Occipital lobe (tissue), 2 donors: ENCODE measurements around the gene FERD3L. TPM values are rescaled to one million over a fixed set of nuclear protein-coding genes. Genes with fewer than 3 reads are reported as not detected.
"Not testable (repeated sequence)": the region's sequence is repeated elsewhere in the genome, so short reads cannot be mapped to it uniquely, and the experiment has no call there.

Source experiments
- DNase-seq: peaks from one replicate; lab custom pipeline; 2025; lab: John Stamatoyannopoulos, UW
- total RNA-seq: library from RNA; depleted of rRNA; stranded (reverse); fragments of >200 nt; gene quantifications from one replicate; pipeline ENCODE4 v1.2.3, GENCODE V29; 2014

FERD3L gene
- total RNA-seq, result not detected

- DNase-seq, result no peak
Measured at GRCh38 chr7:19144661-19145433, at the start of gene FERD3L. Gene FERD3L, minus strand, starts transcription at chr7:19145421. Its CDS starts 59 bp downstream, at chr7:19145362.

DNA sequence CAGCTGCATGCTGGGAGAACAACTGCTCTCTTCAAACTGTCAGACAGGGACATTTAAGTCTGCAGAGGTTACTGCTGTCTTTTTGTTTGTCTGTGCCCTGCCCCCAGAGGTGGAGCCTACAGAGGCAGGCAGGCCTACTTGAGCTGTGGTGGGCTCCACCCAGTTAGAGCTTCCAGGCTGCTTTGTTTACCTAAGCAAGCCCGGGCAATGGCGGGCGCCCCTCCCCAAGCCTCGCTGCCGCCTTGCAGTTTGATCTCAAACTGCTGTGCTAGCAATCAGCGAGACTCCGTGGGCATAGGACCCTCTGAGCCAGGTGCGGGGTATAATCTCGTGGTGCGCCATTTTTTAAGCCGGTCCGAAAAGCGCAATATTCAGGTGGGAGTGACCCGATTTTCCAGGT lies 49.2 kb upstream of the FERD3L start:
- DNase-seq, result not testable (repeated sequence)

DNA sequence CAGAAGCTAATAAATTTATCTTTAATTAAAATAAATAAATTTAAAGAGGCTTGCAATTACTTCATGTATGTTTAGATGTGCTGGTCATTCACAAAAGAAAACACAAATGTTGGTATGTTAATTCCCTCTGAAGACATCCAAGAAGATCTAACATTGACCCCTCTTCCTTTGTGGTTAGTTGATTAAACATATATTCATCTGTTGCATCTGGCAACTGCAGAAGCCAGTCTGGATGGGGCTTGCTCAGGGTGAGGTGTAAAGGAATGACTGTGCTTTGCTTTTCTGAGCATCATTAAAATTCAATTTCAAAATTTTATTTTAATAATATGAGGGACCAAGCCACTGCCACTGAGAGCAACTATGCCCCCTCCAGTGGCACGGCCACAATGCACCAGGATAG lies 36.4 kb upstream of the FERD3L start:
- DNase-seq, result no peak

DNA sequence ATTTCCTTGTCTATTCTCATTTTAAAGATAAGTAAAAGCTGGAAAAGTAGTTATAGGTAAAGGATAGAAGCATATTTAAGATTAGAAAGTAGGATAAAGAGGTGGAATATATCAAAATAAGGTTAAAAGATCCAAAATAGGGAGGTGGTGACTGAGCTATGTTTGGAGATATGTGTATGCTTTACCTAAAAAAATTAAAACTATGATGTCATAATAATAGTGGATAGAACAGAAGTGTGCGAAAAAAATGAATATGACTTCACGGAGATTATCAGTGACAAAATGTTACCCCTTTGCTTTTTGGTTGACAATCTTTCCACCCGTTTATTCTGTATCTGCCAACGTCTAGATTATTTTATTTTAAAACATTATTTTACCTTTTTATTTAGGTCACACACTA lies 33.4 kb upstream of the FERD3L start:
- DNase-seq, result no peak

DNA sequence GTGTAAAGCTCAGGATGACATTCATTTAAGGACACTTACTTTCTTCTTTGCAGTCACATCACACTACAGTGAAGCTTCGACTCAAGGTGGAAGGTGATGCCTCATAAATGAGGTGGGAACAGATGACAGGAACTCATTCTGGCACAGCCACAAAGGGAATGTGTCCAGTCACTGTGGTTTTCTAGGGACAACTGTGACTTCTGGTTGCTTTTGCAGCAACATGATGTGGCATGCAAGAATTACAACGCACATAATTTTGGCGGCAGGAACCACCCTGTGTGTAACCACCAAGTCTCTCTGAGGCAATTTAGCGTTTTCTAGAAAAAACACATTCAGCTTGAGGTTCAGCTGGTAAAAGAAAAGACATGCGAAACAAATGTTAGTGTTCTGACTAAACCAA lies 32.0 kb upstream of the FERD3L start:
- DNase-seq, result no peak

GRCh38 chr7:19175241-19175640 lies 30.0 kb upstream of the FERD3L start:
- no peak for DNase-seq

GRCh38 chr7:19161671-19162070 lies 16.4 kb upstream of the FERD3L start:
- DNase-seq, result no peak

DNA sequence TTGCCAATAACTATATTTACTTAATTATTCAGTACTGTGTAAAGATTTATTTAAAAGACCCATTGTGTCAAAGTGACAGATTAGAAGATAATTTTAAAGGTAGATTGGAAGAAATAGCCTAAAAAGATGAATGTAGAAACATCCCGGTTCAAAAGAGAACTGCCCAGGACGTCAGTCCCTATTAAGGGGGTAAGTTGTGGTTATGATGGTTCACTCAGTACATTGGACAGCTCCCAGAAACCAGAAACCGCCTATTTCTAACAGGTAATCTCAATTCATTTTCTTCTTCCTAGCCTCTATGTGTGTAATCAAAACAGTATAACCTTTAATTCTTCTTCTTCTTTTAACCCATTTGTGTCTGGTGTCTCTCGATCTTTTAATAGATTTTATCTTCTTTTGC lies 1.5 kb upstream of the FERD3L start:
- no peak for DNase-seq

DNA sequence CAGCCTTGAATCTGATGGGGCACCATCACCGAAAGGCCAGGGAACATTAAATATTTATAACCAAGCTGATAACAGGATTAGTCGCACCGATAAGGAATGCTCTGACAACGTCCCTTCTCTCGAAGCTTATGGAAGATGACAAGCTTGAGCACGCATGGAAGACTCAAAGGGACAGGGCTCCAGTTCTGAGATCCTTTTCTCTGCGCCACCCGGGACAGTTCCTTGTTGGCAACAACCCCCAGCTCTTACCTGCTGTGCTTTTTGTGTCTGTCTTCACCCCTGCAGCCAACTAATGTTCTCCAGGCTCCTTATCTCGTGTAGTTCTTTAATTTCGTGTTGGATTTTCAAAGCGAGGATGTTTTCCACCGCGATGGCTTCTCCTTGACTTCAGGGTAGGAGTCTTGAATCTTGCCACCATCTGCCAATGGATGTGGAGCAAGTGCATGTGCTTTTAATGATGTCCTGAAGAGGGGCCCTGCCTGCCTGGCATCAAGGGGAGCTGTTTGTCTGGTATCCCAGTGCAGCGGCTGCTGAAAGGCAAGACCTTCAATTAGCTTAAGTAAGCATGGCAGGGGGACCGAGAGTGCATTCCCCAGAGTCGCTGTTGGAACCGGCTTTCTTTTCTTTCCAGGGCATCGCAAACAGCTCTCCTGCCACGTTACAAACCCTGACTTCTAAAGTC lies 354 bp upstream of the FERD3L start:
- no peak for DNase-seq

GRCh38 chr7:19143881-19144574 lies 1.2 kb downstream of the FERD3L start:
- no peak for DNase-seq

GRCh38 chr7:19139706-19140327 lies 5.4 kb downstream of the FERD3L start:
- no peak for DNase-seq

DNA sequence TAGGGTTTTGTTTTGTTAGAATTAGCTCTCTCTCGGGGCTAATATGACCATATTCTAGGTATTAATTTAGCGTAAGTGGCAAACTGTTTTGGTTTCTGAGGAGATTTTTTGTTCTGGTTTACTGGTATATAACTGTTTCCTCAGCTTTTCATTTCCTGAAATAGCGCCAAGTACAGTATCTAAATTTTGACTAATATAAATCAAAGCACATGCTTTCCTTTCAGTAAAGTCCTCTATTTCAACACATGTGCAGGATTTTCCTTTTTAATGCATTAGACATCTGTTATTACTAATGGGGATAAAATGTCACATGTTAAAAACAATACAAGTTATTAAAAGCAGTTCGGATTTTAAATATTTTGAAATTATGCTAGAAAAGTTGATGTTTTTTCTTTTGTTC lies 11.3 kb downstream of the FERD3L start:
- no peak for DNase-seq

- no peak for DNase-seq
Measured at GRCh38 chr7:19133390-19133789, 11.8 kb downstream of the FERD3L start.

DNA sequence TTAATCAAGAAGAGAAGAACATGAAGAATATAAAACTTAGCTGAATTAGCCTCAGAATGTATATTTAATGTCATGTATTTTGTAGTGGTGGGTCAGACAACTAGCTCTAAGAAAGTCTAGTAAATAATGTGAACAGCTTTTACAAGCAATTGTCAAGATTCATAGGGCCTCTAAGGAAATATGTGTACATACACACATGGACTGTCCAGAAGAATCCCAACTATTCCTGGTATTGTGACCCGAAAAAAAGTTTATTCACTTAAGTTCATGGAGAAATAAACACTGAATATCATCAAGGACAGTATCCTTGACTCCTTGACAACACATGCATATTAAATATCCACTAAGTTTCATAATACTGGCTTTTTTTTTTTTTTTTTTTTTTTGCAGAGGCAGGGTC lies 16.4 kb downstream of the FERD3L start:
- no peak for DNase-seq

DNA sequence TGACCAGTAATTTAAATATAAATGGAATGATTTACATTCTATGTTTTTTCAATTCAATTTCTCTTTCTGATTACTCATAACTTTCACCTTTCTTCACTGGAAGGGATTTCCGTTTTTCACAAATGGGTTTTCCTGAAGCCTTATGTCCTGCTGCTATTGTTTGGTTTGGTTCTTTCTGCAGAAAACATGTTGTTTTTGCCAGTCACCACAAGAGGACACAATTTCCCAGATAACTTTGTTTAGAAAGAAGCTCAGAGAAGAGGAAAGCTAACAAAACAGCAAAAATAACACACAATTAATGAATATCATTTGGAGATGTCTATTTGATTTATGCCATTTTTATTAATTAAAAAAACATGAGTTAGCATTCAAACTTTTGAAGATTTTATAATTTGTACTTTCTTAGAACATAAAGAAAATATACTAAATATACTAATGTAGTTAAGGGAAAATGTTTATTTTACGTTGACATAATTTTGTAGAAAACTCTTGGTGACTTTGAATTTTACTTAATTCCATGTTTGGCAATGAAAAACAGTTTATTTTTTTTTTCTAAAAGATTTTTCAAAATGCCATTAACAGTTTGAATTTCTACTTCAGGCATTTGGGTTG lies 23.1 kb downstream of the FERD3L start:
- DNase-seq, result no peak

DNA sequence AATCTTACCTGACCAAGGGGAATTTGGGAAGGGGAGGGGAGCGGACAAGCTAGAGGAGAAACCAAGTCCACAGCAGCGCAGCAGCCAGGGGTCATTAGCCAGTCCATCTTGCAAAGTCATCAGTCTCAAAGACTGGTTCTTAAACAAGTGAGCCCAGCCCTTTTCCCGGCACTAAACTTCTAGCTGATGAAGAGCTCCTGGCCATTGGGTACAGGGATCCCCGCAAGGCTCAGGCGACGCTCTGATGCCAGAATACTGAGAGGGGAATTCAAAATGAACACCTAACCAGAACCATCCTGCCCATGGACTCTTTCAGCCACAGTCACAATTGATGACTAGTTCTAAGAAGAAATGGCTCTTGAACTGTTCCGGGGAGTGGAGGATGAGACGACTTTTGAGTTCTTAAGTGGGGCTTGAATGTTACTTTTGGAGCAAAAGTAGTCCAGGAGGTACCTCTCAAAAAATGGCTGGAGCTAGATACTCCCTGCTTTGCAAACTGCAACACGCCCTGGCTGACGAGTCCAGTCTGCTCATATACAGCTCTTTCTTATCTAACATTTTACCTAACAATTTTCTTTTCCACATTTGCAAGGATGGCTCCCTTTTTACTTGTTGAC lies 25.2 kb downstream of the FERD3L start:
- no peak for DNase-seq

DNA sequence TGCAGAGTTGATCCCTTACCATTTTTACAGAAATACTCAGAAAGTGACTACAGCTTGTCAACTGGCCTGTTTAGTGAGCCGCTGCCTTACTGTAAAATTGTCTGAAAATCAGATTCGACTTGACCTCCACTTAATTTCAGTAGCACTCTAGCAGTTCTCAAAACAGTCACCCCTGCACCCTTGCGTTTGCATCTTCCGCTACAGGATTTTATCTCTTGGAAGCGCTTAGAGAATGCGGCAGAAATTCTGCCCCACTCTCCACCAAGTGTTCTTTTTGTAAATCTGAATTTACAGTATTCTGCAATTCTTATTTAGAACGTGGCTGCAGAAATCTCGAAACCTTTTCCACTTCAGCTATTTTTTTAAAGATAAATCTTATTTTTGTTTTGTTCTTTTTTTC lies 25.8 kb downstream of the FERD3L start:
- no peak for DNase-seq

DNA sequence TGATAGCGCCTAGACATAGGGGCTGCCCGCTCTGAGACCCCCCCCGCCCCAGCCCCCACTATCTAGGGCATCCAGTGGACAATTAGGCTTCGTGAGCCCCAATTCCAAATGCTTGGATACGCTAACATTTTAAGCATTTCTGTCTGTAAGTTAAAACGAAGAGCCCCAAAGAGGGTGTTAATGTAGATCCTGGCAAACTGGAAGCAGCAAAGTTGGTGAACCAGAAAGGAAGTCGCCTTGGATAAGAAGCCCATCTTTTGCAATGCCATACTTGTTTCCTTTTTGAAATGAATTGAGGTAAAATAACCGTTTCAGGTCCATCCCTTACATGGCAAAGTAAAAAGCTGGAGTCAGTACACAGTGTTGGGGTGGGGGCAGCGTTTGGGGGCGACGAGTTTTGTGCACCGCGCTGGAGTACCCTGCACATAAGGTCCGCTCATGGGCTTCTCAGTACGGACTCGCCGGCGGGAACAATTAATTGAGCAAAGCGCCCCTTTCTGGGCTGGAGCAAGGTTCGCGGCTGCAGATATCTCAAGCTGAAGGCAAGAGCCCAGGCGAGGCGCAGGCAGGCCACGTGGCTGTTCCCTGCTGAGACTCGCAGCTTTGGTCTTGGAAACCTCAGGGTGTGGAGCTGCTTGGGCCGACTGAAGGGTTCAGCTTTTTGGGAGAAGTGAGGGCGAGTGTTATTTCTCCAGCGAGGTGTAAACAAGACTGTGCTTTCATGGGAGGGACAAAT lies 26.4 kb downstream of the FERD3L start:
- DNase-seq, result no peak

DNA sequence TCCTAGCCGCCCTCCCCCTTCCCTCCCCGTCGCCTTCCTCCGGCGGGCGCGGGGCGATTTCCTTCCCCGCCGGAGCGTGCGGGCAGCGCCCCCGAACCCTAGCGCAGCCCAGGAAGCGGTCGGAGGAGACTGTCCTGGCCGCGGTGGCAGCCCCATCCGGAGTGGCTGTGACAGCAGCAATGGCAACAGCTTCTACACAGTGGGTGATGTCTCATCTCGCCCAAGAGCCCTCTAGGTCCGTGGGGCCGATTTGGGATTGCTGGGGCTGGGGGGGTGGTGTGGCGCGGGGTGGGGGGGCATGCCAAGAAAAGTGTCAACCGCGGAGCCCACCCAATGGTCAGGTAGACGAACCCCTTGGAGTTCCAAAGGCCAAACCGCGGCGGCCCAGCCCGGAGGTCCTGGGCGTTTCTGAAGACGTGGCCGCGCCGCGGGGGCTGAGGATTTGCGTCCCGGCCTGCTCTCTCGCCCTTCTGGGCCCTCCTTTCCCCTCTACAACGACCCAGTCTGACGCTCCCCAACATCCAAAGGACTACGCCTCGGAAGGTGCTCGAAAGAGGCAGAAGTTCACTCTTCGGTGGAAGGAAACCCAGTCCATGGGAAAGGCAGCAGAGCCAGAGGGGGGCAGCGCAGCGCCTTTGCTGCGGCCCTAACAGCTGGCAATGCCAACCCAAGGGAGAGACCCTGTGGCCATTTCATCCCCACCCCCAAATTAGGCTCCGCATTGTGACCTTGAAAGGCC lies 27.2 kb downstream of the FERD3L start:
- no peak for DNase-seq
